Measurements from ENCODE around the gene FBXO41. TPM values are rescaled to one million over a fixed set of nuclear protein-coding genes. Genes with fewer than 3 reads are reported as not detected.

The FBXO41 gene
- total RNA-seq, 1 donor from 2014 or later: 5.2 TPM

DNA sequence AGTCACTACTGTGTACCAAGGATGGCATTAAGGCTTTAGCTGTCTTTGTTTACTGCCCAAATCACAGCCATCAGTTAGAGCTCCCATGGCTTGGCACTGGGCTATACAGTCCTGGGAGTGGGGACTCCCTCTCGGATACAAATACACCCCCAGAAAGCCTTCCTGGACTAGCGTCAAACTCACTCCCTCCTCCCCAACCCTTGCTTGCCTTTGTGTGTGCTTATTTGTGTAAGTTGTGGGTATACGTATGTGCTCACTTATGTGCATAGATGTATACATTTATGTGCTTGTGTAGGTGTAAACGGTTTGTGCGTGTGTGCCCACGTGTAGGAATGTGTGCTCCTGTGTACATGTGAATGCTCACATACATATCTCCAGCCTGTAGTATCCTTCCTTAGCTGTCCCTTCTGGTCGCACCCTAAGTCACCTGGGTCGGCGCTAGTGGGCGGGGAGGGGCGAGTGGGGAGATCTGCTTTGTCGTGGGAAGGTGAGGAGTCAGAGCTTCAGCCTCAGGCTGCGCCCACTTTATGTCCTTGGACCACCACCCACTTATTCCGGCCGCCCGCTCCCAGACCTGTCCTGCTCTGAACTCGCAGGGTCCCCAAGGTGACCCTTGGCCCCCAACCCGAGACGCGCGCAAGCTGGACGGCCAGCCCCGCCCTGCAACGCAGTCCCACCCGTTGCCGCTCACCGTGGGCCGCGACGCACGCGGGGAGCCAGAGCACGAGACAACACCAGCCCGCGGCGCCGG, 51.7 kb downstream of the FBXO41 start:
- Mint-ChIP-seq H3K27me3 (no peaks in the 10 kb centered on the region), H3K4me3 (peak overlapping the region; percentile 99), H3K9me3 (no peaks in the 10 kb centered on the region), H3K4me1 (ENCODE audit: unreplicated experiment) (peaks cover 20% of the 10 kb centered on the region), H3K27ac (peak overlapping the region; percentile 39), H3K36me3 (no peaks in the 10 kb centered on the region)
- no peak for DNase-seq (ENCODE audit: extremely low spot score, unreplicated experiment)
- TF ChIP-seq, protein P1, sequence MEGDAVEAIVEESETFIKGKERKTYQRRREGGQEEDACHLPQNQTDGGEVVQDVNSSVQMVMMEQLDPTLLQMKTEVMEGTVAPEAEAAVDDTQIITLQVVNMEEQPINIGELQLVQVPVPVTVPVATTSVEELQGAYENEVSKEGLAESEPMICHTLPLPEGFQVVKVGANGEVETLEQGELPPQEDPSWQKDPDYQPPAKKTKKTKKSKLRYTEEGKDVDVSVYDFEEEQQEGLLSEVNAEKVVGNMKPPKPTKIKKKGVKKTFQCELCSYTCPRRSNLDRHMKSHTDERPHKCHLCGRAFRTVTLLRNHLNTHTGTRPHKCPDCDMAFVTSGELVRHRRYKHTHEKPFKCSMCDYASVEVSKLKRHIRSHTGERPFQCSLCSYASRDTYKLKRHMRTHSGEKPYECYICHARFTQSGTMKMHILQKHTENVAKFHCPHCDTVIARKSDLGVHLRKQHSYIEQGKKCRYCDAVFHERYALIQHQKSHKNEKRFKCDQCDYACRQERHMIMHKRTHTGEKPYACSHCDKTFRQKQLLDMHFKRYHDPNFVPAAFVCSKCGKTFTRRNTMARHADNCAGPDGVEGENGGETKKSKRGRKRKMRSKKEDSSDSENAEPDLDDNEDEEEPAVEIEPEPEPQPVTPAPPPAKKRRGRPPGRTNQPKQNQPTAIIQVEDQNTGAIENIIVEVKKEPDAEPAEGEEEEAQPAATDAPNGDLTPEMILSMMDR (conservative IDR thresholded peaks at IDR 0.05): no peak

DNA sequence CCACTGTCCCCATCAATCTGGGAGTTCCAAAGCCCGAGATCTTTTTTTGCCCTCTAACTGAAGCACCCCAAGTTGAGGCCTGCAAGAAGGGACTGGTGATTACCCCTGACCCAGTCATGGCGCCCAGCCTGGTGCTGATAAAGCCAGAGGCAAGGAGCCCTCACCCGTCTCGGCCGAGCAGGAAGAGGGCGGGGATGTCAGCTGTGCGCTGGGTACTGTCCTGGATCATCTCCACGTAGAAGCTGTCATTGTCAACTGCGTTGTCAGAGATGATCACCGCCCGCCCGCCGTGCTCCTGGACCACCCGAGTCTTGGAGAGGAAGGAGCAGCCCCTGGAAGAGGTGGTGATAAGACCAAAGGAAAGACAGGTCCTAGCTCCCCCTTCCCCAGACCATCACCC, 55.6 kb downstream of the FBXO41 start:
- H3K27me3 Mint-ChIP-seq: no peaks in the 10 kb centered on the region
- H3K36me3 Mint-ChIP-seq: no peaks in the 10 kb centered on the region
- H3K27ac Mint-ChIP-seq: no peak overlapping the region
- no peak for DNase-seq (ENCODE audit: extremely low spot score, unreplicated experiment)
- TF ChIP-seq, protein P1 (conservative IDR thresholded peaks at IDR 0.05): no peak
- H3K4me1 Mint-ChIP-seq (ENCODE audit: unreplicated experiment): peaks cover 4% of the 10 kb centered on the region
- no peaks in the 10 kb centered on the region for H3K9me3 Mint-ChIP-seq
- H3K4me3 Mint-ChIP-seq: no peak overlapping the region

DNA sequence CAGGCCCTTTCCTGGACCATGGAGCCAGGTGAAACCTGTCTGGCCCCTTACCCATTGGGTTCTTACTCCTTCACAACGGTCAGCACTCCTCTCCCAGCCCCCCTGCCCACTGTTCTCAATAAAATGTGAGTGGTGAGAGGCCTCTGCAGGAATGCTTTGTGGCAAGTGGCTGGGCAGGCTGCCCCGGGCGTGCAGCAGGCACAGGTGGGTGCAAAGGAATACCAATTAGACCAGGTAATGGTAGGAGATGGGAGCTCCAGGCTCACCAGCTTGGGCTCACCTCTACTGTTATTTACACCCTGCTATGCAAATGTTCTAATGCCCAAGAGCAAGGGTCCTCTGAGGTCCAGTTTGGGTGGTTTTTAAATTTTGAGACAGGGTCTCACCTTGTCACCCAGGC, 57.2 kb downstream of the FBXO41 start:
- TF ChIP-seq, protein P1 (conservative IDR thresholded peaks at IDR 0.05): no peak
- no peaks in the 10 kb centered on the region for H3K9me3 Mint-ChIP-seq

DNA sequence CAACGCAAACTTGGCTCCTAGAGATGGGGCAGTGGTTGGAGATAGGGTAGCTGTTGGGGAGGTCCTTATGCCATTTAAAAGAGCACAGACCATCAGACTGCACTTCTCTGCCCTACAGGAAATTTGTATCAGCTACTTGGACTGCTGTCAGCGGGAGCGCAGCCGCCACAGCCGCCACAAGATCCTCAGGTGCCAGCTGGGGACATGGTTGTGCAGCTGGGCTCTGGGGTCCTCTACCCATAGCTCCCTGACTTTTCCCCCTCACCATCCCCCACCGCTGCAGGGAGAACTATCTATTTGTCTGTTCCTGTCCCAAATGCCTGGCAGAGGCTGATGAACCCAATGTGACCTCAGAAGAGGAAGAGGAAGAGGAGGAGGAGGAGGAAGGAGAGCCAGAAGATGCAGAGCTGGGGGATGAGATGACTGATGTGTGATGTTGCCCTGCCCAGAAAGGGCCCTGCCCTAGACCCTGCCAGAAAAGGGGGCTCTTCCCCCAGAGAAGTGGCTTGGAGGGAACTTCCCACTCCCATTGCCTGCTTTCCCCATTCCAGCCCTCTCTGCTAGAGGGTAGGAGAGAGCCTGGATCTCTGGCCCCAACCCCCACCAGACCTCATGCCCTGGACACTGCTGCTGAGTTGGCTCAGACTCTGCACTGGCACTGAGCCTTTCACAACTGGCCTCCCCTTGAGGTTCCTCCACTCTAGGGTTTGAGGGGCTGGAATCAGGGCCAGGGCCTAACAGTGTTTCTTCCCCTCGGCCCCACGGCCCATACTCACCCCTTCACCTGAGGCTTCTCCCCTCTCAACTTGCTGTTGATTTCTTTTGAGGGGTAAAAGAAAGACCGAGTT, 58.5 kb downstream of the FBXO41 start:
- Mint-ChIP-seq H3K4me3 (no peak overlapping the region), H3K27ac (no peak overlapping the region), H3K27me3 (no peaks in the 10 kb centered on the region), H3K9me3 (no peaks in the 10 kb centered on the region), H3K36me3 (peaks cover 4% of the 10 kb centered on the region), H3K4me1 (ENCODE audit: unreplicated experiment) (no peaks in the 10 kb centered on the region)
- no peak for DNase-seq (ENCODE audit: extremely low spot score, unreplicated experiment)
- TF ChIP-seq, protein P1 (conservative IDR thresholded peaks at IDR 0.05): no peak

More for the DNA sequence above, 57.2 kb downstream of the FBXO41 start:
- Mint-ChIP-seq H3K36me3 (no peaks in the 10 kb centered on the region), H3K4me3 (no peak overlapping the region), H3K27me3 (no peaks in the 10 kb centered on the region), H3K27ac (no peak overlapping the region), H3K4me1 (ENCODE audit: unreplicated experiment) (no peaks in the 10 kb centered on the region)
- DNase-seq (ENCODE audit: extremely low spot score, unreplicated experiment): no peak

DNA sequence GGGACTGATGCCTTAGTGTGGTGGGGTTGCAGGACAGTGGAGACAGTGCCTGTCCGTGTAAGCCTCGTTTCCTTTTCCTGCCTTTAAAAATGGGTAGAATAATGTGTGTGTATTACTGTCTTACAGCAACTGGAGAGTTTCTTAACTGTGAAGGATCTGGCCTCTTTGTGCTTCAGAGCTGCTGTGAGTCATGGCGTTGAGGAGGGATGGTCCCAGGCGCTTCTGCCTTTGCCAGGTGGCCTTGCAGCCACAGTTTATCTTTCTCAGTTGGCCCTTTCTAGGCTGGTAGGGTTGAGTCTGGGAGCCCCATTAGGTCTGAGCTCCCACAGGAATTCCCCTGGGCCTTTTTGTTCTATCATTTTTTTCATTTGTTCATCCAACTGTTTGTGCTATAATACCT, 60.5 kb downstream of the FBXO41 start:
- no peaks in the 10 kb centered on the region for H3K27me3 Mint-ChIP-seq
- DNase-seq (ENCODE audit: extremely low spot score, unreplicated experiment): no peak
- H3K9me3 Mint-ChIP-seq: no peaks in the 10 kb centered on the region
- H3K4me1 Mint-ChIP-seq (ENCODE audit: unreplicated experiment): no peaks in the 10 kb centered on the region
- TF ChIP-seq, protein P1 (conservative IDR thresholded peaks at IDR 0.05): no peak
- no peak overlapping the region for H3K4me3 Mint-ChIP-seq
- no peak overlapping the region for H3K27ac Mint-ChIP-seq
- H3K36me3 Mint-ChIP-seq: peaks cover 4% of the 10 kb centered on the region

All from type B pancreatic cell (in vitro differentiated cells).